8988T (cell line): ENCODE measurements around the gene IL18R1.
"Not testable (repeated sequence)": the region's sequence is repeated elsewhere in the genome, so short reads cannot be mapped to it uniquely, and the experiment has no call there.

Experiments used
- DNase-seq: peaks from one replicate; pipeline ENCODE4 v3.0.0; 2011

Gene IL18R1, protein sequence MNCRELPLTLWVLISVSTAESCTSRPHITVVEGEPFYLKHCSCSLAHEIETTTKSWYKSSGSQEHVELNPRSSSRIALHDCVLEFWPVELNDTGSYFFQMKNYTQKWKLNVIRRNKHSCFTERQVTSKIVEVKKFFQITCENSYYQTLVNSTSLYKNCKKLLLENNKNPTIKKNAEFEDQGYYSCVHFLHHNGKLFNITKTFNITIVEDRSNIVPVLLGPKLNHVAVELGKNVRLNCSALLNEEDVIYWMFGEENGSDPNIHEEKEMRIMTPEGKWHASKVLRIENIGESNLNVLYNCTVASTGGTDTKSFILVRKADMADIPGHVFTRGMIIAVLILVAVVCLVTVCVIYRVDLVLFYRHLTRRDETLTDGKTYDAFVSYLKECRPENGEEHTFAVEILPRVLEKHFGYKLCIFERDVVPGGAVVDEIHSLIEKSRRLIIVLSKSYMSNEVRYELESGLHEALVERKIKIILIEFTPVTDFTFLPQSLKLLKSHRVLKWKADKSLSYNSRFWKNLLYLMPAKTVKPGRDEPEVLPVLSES

DNA sequence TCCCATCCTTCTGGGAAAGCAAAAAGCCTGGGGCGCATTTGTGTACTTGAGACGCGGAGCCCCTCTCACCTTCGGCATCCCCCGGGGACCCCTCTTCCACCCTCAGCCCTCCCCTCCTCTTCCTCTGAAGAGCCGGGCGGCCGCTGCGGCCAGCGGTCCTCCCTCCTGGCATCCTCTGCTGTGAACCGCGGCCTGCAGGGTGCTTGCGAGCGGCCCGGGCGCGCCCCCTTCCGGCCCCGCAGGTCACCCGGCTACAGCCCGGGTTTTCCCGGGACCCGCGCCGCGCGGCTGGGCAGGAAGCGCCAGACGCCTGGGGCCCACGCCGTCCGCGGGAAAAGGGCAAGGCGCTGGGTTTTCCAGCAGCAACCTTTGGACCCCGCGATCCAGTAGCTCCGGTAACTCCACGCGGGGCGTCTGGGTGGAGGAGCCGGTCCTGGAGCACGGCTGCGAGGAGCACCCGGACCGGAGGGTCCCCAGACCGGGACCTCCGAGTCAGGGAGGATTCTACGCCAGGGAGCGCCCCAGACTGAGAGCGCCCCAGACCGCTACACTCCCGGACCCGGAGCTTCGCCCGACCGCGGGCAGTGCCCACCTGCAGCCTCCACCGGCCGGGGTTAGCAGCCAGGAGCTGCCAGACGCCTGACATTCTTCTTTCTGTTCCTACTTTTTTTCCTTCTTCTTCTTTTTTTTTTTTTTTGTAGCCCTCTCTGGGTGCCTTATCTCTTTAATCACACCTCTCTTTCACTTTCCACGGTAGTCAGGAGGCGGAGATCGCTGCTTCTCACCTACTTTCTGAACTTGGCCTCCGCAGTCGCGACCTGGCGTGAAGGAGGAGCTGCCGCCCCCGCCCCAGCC is at the start of gene IL18R1:
TSS of gene IL18R1 (plus strand) at position 271 of the 855 bp plus-strand sequence. CDS start 6,865 bp downstream, outside the sequence.
- peak; percentile 47 for DNase-seq

DNA sequence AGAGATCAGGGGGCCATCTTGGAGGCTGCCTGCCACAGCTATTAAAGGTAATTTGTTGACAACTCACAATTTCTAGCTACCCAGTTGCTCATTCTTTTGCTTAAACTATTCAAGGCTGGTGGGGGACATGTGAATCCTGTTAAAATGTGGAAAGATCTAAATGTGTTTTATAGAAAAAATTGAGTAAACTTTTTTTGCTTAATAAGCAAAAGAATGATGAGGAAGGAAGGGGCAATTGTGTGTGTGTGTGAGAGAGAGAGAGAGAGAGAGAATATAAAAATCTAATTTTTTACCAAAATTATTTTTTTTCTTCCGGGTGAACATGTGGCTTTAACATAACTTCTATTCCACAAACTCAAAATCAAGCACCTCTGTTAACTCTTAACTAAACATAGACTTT is 49.5 kb upstream of the IL18R1 start:
- no peak for DNase-seq

DNA sequence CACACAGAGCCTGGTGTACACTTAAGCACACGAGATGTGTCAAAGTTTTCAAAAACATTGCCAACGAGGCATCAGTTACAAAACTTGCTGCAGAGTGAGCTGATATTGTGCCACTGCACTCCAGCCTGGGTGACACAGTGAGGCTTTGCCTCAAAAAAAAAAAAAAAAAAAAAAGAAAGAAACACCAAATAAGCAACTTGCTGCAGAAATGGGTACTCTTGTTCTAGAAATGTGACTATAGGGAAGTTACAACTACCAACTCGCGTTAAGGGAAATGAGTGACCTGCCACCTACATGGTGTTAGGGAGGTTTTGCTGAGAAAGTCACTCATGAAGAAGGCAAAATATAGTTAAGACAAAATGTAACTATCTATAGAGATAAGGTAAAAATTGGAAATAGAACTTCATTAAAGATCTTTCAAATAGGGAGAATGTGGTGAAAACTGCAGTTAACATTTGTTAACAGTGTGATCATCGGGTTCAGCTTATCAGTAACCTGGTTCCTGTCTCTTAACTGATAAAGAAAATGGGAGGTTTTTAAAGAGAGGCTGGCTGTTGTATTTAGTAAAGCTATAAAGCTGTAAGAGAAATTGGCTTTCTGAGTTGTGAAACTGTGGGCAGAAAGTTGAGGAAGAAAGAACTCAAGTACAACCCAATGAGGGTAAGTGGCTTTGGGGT is 44.5 kb upstream of the IL18R1 start, which contains the start of gene IL1RL1:
TSS of gene IL1RL1 (plus strand) at position 600 of the 677 bp plus-strand sequence. CDS start 26,702 bp downstream, outside the sequence.
- DNase-seq, result no peak

DNA sequence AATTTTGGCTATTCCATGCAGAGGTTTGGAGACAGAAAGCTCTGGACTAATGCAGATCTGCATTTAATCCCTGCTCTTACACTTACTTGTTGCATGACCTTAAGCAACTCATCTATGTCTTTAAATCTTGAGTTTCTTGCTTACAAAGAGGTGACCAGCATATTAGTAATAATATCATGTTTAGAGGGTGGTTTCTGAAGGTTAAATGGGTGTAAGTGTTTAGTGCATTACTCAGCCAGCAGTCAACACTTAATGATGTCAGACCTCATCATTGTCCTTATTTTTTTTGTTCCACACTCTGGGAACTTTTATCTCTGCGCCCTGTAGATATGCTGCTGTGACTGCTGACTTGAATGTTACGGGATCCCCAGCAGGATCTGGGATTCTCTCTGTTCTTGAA is 42.6 kb upstream of the IL18R1 start:
- DNase-seq, result no peak

DNA sequence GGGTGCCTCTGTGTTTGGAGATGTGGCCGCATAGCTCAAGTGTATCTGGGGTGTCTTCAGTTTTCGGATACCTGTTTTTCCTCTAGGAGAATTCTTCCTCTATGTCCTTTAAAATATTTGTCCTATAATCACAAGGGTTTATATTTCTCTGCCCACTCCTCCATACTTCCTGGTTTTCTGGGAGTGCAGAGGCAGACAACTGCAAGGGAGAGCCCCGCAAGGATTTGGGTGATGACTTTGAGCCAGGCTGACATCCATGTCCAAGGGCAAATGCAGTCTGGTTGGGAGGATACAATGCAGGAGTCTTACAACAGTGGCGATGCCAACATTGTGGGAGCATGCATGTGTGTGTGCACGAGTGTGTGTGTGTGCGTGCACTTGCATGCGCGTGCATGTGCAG is 42.1 kb upstream of the IL18R1 start:
- DNase-seq, result no peak

DNA sequence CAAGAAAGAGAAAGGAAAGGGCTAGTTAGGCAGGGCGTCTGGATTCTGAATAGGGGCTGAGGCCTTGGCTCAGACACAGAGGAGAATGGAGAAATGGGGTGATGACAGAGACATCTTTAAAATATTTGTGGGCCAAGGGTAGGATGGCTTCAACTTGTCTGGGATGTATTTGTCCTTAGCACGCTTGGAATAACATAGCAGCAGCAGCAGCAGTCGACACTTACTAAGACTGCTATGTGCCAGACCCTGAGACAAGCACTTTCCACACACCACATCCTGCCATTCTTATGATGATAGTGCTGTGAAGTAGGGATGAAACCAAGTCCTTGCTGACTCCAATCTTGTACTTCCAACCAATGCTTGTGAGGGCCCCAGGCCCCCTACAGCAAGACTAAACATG is 41.6 kb upstream of the IL18R1 start:
- DNase-seq, result no peak

DNA sequence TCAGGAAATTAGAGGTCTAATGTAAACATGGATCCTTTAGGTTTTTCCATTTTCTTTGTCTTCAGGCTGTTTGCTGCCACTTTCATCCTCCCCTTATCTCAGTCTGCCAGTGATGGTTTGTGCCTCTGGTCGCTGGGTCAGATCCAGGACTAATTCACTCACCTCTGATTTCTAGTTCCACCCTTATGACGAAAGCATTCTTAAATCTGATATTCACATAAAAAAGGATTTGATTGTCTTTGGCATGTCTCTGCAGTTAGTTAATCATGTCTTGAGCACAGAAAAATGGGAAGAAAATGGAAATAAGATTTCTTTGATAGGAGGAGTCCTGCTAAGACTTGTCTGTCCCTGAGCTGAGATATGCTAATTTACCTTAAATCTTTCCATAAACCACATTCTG is 39.7 kb upstream of the IL18R1 start:
- no peak for DNase-seq

DNA sequence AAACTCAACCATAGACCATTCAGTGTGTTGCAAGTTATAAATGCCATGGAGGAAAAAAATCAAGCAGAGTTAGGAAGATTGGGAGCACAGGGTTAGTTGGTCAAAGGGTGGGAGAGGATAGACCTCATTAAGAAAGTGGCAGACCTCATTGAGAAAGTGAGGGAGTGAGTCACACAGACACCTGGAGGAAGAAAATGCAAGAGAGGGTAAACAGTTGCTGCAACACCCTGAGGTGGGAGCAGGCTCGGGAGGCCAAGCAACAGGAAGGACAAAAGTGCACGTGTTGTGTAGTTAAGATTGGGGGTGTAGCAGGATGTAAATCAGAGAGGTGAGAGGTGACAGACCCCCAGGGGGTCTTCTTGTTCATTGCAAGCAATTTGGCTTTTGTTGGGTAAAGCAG is 37.9 kb upstream of the IL18R1 start:
- no peak for DNase-seq

DNA sequence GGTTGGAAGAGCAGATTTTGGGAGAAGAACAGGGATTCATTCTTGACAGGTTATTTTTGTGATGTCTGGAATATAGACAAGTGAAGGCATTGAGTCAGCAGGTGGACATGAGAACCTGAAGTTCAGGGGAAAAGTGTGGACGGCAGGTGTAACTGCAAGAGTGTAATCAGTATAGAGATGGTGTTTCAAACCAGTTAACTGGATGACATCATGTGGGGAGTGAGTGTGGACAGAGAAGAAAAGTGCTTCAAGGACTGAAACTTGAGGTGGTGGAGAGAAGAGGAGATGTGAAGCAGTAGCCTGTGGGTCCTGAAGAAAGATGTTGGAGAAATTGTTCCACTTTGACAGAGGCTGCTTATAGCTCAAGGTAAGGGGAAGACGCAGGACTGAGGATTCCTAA is 37.2 kb upstream of the IL18R1 start:
- no peak for DNase-seq

DNA sequence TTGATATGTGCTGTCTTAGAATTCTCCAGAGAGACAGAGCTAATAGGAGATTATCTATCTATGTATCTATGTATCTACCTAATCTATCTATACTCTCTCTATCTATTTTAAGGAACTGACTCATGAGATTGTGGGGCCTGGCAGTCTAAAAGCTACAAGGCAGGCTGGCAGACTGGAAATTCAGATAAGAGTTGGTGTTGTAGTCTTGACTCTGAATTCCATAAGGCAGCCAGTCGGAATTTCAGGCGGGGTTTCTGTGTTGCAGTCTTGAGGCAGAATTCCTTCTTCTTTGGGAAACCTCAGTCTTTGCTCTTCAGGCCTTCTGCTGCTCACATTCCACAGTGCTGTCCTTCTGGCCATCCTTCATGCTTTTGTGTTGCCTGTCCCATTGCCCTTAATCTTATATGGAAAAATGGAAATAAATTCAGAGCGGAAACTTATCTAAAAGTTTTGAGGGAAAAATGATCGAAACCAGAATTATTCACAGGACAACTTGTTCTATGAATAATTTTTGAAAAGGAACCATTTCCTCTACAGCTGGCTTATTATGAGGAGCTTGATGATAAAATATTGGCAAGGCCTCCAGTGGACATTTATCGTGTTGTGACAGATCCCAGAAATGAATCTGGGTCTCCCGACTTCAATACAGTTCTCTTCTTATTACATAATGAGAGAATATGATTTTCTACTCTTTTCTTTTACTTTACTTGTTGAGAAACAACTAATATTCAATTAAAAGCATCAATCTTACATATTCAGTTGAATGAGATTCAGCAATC is 33.5 kb upstream of the IL18R1 start:
- no peak for DNase-seq

DNA sequence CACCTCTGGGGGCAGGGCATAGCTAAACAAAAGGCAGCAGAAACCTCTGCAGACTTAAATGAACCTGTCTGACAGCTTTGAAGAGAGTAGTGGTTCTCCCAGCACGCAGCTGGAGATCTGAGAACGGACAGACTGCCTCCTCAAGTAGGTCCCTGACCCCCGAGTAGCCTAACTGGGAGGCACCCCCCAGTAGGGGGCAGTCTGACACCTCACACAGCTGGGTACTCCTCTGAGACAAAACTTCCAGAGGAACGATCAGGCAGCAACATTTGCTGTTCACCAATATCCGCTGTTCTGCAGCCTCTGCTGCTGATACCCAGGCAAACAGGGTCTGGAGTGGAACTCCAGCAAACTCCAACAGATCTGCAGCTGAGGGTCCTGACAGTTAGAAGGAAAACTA is 30.7 kb upstream of the IL18R1 start:
- not testable (repeated sequence) for DNase-seq

DNA sequence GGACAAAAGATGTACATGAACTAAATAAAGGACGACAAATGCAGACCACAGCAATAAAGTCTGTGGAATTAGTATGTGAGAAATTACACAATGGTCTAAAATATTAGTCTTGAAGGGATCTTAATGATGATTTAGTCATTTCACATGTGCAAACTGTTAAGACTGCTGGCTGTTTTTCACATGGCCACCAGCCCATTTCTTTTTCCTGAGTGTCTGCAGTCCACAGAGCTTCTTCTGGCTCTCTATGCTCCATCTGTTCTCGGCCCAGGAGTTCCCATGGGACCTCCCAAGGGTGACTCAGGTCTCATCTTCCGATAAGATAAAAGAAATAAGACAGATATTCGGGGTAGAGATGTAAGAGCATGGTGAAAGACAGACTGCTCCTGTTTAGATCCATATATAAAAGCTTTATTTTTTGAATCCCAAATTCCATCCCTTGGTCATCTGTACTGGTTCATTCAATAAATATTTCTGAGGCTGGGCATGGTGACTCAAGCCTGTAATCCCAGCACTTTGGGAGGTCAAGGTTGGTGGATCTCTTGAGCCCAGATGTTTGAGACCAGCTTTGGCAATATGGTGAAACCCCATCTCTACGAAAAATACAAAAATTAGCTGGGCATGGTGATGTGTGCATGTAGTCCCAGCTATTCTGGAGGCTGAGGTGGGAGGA is 24.1 kb upstream of the IL18R1 start:
- DNase-seq, result no peak

DNA sequence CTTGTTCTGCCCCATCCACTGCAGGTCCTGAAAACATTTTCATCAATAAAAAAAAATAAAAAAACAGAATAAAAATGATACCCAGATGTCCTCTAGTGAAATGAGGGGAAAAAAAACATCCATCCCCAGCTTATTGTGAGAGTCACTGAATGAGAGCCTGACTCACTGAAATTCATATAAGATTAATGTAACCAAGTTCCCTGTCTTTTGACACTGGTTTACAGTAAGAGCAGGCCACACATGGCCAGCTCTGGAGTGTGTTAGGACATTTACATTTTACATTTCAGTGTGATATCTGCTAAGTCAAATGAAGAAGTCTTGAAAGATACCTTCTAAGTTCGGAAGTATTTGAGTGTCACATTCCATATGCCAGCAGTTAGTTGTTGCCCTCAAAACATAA is 21.1 kb upstream of the IL18R1 start:
- no peak for DNase-seq

DNA sequence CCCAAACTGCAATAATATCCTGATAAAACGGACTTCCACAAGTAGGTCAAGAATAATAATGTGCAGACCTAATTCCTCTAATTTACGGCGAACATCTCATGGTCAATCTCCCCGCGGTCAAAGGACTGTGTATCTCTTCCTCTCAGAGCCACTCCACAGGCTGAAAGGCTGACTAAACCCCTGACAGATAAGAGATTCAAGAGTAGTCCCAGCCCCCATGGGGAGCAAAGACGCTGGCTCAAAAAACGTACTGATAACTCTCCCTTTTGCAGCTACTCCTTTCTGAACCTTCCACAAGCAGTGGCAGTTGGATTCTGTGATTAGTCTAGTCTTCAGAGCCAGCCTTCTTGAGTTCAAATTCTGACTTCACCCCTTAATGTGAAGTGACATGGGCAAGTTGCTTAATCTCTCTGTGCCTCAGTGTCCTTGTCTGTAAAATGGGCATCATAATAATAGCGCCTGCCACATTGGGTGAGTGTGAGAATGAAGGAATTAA is 19.7 kb upstream of the IL18R1 start:
- DNase-seq, result no peak

DNA sequence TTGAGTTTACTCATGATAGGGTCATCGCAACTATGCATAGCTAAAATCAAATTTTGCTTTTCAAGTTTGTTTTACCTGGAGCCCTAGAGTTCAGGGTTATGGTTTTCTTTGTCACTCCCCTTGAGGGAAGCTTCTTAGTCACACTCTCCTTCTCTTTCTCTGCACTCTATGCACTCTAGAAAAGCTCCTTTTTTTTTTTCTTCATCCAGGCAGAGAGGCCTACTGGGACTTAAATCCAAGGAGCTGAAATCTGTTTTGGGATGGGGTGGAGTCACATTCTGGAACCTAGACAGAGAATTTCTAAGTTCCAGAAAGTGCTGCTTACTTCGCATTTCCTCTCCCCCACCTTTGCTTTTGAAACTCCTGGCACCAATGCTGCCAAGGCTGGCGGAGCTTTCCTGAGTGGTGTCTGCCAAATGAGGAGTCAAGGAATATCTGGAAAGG is 19.1 kb upstream of the IL18R1 start:
- no peak for DNase-seq

DNA sequence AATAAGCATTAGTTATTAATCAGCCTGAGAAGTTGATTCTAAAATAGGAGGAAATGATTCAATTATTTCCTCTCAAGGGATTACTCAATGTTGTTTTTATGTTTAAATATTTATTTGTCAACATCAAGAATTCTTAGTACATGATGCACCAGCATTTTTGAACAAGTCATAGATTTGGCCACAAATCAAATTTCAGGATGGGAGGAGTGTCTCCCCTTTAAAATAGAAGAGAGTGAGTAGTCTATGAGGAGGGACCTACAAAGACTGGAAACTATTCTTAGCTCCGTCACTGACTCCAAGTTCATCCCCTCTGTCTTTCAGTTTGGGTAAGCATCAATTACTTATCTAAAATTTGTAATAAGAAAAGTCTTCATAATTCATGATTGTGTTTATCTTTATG is 18.6 kb upstream of the IL18R1 start:
- DNase-seq, result no peak

DNA sequence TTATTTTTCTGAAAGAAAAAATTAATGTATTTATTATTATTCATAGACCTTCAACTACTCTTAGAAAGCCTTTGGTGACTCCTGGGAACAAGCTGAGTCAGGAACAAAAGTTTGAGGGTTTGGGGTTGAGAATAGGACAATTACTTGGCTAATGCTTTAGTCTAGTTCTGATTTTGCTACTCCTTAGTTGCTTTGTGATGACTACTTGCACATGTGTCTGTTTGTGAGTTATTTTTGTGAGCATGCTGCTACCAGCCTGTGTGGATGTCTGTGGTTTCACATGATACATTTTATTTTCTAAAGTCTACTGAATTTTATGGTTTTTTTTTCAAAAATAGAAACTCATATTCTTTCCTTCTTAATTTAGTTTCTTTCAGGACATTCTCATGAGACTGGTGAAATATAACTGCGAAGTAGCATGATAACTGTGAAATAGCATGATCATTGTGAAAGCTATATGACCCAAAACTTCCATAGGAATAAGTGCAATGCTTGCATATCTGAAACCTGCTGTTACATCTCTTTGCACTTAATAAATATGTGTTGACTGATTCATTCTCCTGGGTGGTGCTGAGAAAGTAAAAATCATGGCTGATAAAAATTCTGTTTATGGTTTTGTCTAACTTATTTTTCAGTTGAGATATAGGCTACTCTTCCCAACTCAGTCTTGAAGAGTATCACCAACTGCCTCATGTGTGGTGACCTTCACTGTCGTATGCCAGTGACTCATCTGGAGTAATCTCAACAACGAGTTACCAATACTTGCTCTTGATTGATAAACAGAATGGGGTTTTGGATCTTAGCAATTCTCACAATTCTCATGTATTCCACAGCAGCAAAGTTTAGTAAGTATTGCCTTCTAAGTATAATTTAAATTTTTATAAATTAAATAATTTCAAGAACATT is 17.9 kb upstream of the IL18R1 start:
- DNase-seq, result no peak

DNA sequence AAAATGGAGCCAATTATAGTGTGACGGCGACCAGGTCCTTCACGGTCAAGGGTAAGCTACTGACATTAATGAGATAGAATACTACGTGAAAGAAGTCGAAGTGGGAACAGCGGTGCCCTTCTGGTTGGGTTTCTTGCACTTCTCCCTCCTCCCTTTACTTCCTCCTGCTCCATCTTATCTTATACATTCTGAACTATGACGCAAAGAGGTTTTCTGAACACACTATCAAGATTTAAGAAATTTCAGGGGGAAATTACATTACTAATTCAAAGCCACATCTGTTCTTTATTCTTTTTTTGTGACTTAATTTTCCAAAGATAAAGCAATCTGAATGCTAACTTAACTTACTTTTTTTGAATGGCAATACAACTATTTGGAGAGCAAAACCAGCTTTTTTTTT is 14.8 kb upstream of the IL18R1 start:
- no peak for DNase-seq

DNA sequence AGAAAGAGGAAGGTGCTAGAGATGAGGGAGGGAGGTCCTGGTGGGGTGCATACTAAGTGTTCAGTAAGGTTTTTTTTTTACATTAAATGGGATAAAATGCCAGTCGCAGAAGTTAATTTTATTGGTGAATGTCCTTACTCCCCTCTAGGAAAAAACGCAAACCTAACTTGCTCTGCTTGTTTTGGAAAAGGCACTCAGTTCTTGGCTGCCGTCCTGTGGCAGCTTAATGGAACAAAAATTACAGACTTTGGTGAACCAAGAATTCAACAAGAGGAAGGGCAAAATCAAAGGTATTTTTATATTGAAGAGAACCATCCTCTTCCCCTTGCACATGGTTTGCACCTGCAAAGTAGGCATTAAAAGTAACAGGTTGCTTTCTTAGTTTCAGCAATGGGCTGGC is 12.7 kb upstream of the IL18R1 start:
- no peak for DNase-seq

DNA sequence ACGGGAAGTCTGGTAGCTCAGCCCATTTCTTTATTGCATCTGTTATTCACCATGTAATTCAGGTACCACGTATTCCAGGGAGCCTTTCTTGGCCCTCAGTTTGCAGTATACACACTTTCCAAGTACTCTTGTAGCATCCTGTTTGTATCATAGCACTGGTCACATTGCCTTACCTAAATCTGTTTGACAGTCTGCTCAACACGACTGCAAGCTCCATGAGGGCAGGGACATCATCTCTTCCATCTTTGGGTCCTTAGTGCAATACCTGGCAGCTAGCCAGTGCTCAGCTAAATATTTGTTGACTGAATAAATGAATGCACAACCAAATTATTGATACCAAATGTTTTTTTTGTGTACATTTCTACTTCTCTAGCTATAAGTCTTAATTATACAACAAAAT is 11.2 kb upstream of the IL18R1 start:
- no peak for DNase-seq
